AG09319 (cell line): ENCODE results near the gene PTPRM.

Experiments
- DNase-seq: peaks from one replicate; pipeline ENCODE4 v3.0.0-alpha.2; 2010; ENCODE audit warnings: low read depth; ENCODE audit errors: extremely low read depth
- TF ChIP-seq, protein P1 (sequence below): IDR thresholded peaks from 2 replicates; pipeline ENCODE4 v1.5.1; 2011; ENCODE audit warnings: low read depth, mild to moderate bottlenecking, inconsistent platforms, low read length, moderate library complexity

Gene PTPRM

DNA sequence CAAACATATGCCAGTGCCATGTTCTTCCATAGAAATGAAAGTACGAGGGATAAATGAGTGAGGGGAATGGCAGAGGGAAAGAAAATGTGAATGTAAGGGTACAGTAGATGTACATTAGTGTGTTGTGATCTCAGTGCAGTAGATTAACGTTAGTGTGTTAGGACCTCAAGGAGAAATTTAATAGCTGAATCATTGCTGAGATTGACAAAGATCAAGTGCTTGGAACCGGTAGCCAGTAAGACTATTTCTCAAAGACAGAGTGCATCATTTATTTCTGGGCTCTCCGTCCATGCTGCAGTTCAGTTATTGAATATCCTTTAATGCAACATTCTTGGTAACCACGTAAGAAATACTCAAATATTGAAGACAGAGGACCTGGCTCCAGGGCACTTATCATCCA is 246.0 kb downstream of the PTPRM start:
- TF ChIP-seq, protein P1, sequence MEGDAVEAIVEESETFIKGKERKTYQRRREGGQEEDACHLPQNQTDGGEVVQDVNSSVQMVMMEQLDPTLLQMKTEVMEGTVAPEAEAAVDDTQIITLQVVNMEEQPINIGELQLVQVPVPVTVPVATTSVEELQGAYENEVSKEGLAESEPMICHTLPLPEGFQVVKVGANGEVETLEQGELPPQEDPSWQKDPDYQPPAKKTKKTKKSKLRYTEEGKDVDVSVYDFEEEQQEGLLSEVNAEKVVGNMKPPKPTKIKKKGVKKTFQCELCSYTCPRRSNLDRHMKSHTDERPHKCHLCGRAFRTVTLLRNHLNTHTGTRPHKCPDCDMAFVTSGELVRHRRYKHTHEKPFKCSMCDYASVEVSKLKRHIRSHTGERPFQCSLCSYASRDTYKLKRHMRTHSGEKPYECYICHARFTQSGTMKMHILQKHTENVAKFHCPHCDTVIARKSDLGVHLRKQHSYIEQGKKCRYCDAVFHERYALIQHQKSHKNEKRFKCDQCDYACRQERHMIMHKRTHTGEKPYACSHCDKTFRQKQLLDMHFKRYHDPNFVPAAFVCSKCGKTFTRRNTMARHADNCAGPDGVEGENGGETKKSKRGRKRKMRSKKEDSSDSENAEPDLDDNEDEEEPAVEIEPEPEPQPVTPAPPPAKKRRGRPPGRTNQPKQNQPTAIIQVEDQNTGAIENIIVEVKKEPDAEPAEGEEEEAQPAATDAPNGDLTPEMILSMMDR, result no peak
- no peak for DNase-seq

DNA sequence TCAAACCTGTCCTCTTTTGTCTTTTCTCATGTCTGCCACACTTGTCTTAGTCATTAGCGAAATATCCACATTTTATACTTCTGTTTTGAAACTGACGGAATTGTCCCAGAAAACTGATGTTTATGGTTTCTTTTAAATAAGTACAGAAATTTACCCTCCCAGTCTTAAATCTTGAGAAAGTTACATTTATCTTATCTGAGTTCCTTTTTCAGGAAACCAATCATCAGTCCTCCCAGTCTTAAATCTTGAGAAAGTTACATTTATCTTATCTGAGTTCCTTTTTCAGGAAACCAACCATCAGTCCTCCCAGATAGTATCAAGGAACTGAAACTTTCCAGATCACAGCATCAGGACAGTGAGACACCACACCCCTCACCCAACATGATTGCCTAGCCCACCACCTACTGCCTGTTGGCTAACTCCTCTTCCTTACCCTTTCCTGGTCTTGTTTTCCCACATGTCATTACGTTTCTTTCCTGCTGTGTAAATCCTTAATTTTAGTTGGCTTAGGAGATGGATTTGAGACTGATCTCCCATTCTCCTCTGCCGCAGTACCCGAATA is 247.7 kb downstream of the PTPRM start:
- TF ChIP-seq, protein P1, result no peak
- DNase-seq, result no peak

DNA sequence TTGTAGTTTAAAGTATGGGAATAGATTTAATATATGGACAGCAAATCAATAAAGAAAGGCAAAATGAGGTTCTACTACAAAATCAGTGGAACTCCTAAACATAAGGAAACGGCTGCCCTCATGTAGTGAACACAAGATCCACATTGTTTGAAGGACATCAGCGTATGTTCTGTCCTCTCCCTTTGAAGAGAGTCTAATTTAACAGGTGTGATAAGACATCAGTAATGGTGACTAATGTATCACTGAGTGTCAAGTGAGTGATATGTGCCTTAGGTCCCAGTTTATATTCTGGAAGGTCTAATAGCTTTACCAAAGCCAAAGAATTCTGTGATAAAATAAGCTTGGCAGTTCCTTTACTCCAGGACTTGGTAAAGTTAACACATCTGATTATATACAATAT is 248.7 kb downstream of the PTPRM start:
- TF ChIP-seq, protein P1, result no peak
- DNase-seq, result no peak

DNA sequence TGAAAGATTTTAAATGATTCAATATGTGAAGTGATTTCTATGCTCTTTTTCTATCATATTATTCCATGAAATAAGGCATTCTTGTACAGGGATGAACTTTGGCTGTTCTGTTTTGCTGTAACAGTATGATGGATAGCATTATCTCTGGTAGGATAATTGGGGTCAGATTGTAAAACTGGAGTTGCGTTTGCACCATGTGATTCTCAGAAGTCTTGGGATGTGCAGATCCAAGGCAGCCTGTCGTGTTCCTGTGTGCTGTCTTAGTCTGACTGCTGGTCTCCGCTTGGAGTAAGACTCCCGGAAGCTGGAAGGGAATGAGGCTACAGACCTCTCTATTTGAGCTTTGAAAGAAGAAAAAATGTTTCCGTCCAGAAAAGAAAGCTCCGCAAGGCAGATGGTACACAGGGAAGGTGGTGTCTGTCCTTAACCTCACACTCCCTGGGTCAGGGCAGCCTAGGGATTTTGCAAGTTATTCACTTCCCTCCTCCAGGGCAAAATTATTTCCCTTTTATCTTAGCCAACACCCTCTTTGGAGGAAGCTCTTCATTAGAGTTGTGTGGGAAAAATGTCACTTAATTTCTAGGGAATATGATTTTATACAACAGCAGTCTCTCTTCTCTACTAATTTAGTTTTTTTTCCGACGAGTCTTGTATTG is 250.6 kb downstream of the PTPRM start:
- TF ChIP-seq, protein P1, result no peak
- DNase-seq, result no peak

DNA sequence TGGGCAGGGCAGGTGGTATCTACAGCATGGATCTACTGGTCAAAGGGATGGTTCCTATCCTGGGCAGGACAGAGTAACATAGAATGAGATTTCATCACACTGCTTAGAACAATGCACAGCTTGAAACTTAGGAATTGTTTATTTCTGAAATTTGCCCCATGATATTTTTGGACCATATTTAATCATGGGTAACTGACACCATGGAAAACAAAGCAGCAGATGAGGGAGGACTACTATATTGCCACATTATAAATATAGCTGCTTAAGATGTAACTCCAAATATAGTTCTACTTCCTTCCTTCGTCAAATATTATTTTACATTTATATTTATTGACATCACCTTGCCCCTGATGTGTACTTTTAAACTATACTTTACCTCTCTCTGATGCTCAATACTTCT is 254.7 kb downstream of the PTPRM start:
- TF ChIP-seq, protein P1, result no peak
- no peak for DNase-seq

DNA sequence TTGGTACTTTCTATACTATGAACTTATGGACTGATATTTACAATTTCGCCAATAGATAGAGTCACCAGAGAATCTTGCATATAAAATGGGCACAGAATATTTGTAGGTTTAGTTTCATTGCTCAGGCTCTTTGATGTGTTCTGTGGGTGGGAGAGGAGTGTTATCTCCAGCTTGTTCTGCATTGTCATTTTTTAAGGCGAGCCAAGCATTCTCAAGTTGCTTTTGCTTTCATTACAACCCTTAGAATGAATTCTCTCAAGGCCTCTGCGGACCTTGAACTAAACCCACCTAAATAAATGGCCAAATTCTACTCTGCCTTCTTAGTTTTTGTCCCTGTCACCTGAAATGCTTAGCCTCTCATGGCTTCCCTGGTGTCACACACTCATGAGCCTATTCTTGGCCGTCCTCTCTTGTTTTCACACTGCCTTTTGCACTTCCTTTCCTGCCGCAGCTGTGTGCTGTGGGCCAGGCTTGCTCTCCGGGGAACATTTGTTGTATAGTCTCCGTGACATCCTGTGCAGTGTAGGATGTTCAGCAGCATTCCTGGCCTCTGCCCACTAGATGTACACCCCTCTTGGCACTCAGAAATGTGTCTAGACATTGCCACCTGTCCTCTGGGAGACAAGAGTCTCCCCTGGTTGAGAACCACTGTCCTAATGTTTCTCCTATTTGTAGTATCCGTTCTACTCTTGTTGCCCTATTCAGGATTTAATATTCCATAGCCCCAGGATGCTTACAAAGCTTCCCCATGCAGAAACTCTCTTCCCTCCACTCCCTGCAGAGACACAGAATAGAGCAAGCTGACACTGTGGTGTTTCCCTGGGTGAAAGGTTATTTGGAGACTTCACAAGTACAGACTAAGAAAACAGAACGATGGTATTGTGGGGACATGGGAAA is 255.6 kb downstream of the PTPRM start:
- no peak for DNase-seq
- TF ChIP-seq, protein P1, result no peak

DNA sequence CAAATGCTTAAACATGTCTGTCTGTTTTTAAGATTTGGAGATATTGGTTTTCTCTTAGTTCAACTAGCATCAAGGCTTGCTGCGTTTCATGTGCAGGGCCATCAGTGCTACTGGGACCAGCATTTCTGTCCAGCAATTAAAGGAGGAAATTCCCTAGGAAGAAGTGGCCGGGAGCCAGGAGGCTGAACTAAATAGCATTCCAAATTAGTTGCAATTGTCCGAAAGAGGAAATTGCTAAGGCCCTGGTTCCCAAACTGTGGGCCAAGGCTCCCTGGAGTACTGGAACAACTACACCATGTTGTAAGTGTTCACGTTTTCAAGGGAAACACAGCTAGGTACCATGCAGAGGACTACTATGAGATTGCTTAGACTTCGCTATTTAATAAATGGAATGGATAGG is 257.9 kb downstream of the PTPRM start:
- DNase-seq, result no peak
- TF ChIP-seq, protein P1, result no peak
